ENCODE results near the gene NPAS3. TPM values are rescaled to one million over a fixed set of nuclear protein-coding genes. Genes with fewer than 3 reads are reported as not detected.

NPAS3 gene
- polyA plus RNA-seq, 2 of the 4 experiments (the other 2 are of a cell fraction) = not detected

DNA sequence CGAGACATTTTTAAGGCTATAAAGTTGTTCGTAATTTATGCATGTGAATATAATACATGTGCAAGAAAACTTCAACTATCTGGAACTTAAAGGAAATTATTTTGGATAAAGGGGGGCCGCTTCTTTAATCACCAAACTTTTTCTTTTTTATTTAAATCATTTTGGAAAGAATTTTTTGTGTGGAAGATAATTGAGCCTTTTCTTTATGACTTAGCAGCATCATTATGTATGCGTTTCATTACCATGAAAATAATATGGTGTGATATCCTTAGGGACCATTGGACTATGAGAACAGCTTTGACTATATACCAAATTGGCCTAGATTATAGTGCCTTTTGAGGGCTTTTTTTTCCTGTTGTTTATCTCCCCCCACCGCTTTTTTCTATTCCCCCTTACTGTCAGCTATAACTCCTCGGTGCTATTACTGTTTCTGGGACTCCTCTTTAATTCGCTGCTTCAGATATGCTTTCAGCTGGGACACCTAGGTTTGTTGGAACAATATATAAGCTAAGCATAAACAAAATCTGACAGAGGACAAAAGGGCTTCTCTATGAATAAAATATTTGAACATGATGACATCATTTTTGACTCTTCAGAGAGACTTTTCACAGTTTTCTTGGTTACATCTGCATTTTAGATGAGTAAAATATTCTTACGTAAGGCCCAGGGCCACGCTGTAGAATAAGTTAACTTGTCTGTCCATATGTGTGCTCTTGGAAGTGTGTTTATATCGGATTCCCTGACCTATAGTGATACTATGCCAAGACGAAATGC, 392.7 kb downstream of the NPAS3 start:
- WGBS (ENCODE audit: missing lambda C conversion rate) = 25% methylated on average over 11 of the region's 11 CpGs
- Histone ChIP-seq H3K9me3 (no peaks in the 10 kb centered on the region), H3K4me1 (no peaks in the 10 kb centered on the region), H3K4me2 (no peak overlapping the region), H3K27ac (no peak overlapping the region), H3K4me3 (no peak overlapping the region)
- POLR2A ChIA-PET = no interaction called here
- no peak for DNase-seq (ENCODE audit: low read depth in 1 of 2, low spot score in 1 of 2)
- ATAC-seq = no peak
- CTCF ChIA-PET = no interaction called here
- TF ChIP-seq RNF2 (IDR thresholded peaks at IDR 0.05; ENCODE audit: borderline replicate concordance, low read depth) (no peak), ATOH8 (CRISPR knock-in tag; IDR thresholded peaks at IDR 0.05; ENCODE audit: low read depth) (no peak), CHD4 (IDR thresholded peaks at IDR 0.05; ENCODE audit: borderline replicate concordance) (no peak), JUN (IDR thresholded peaks at IDR 0.05) (no peak), ESRRA (IDR thresholded peaks at IDR 0.05; ENCODE audit: borderline replicate concordance, low read length) (no peak), ELK1 (IDR thresholded peaks at IDR 0.05; ENCODE audit: low read depth, low read length) (no peak), HMGXB4 (CRISPR knock-in tag; IDR thresholded peaks at IDR 0.05; ENCODE audit: borderline replicate concordance) (no peak), SREBF2 (IDR thresholded peaks at IDR 0.05) (no peak), CHD2 (IDR thresholded peaks at IDR 0.05; ENCODE audit: low read length, partially characterized antibody) (no peak), ZFP36 (IDR thresholded peaks at IDR 0.05; ENCODE audit: borderline replicate concordance, partially characterized antibody) (no peak), CBX2 (IDR thresholded peaks at IDR 0.05; ENCODE audit: borderline replicate concordance, low read depth) (no peak), MYC (IDR thresholded peaks at IDR 0.05; ENCODE audit: borderline replicate concordance, low read length) (no peak)
- TF ChIP-seq, protein P1, sequence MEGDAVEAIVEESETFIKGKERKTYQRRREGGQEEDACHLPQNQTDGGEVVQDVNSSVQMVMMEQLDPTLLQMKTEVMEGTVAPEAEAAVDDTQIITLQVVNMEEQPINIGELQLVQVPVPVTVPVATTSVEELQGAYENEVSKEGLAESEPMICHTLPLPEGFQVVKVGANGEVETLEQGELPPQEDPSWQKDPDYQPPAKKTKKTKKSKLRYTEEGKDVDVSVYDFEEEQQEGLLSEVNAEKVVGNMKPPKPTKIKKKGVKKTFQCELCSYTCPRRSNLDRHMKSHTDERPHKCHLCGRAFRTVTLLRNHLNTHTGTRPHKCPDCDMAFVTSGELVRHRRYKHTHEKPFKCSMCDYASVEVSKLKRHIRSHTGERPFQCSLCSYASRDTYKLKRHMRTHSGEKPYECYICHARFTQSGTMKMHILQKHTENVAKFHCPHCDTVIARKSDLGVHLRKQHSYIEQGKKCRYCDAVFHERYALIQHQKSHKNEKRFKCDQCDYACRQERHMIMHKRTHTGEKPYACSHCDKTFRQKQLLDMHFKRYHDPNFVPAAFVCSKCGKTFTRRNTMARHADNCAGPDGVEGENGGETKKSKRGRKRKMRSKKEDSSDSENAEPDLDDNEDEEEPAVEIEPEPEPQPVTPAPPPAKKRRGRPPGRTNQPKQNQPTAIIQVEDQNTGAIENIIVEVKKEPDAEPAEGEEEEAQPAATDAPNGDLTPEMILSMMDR (IDR thresholded peaks at IDR 0.05) = no peak
- no peak for FAIRE-seq

GRCh38 chr14:33332497-33332896, 393.8 kb downstream of the NPAS3 start:
- Histone ChIP-seq H3K9me3 (no peaks in the 10 kb centered on the region), H3K4me3 (no peak overlapping the region), H3K4me1 (no peaks in the 10 kb centered on the region), H3K4me2 (no peak overlapping the region), H3K27ac (no peak overlapping the region)
- no peak for FAIRE-seq
- no peak for DNase-seq (ENCODE audit: low read depth in 1 of 2, low spot score in 1 of 2)
- TF ChIP-seq MAZ (IDR thresholded peaks at IDR 0.05; ENCODE audit: borderline replicate concordance, low read depth, low read length) (no peak), TFCP2L1 (CRISPR knock-in tag; IDR thresholded peaks at IDR 0.05) (no peak), NPAS2 (CRISPR knock-in tag; IDR thresholded peaks at IDR 0.05; ENCODE audit: borderline replicate concordance) (no peak), JUN (IDR thresholded peaks at IDR 0.05) (no peak), HMGXB4 (CRISPR knock-in tag; IDR thresholded peaks at IDR 0.05; ENCODE audit: borderline replicate concordance) (no peak), RAD21 (conservative IDR thresholded peaks at IDR 0.05 in 1 of 2, IDR thresholded peaks at IDR 0.05 in 1 of 2) (no peak), PHF8 (IDR thresholded peaks at IDR 0.05; ENCODE audit: borderline replicate concordance, low read depth) (no peak), HDAC2 (IDR thresholded peaks at IDR 0.05) (no peak), HOXA7 (CRISPR knock-in tag; IDR thresholded peaks at IDR 0.05) (no peak)
- TF ChIP-seq, protein P2, sequence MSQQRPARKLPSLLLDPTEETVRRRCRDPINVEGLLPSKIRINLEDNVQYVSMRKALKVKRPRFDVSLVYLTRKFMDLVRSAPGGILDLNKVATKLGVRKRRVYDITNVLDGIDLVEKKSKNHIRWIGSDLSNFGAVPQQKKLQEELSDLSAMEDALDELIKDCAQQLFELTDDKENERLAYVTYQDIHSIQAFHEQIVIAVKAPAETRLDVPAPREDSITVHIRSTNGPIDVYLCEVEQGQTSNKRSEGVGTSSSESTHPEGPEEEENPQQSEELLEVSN (IDR thresholded peaks at IDR 0.05; ENCODE audit: borderline replicate concordance, low read depth) = no peak
- CTCF ChIA-PET = no interaction called here
- ATAC-seq = no peak
- POLR2A ChIA-PET = no interaction called here
- 29% methylated on average over 6 of the region's 6 CpGs for WGBS (ENCODE audit: missing lambda C conversion rate)

All from A549 (cell line).